Activated B cell treated with CpG ODN at 0.5 μM for 24 hours (primary cell): ENCODE results near the gene ERC1. TPM values are rescaled to one million over a fixed set of nuclear protein-coding genes. Genes with fewer than 3 reads are reported as not detected.

Experiments used
- ATAC-seq: fragments of 200-7000 bp; cut with Tn5 transposase; one replicate; pipeline ENCODE4 v1.10.0; 2021; ENCODE audit warnings: low read depth, mild to moderate bottlenecking, moderate library complexity
- CTCF ChIA-PET: fragments of 350-600 bp; sonication (Branson Sonifier 250); formaldehyde crosslinking; loops from one replicate; lab custom pipeline; 2021; ENCODE audit warnings: antibody characterized with exemption; lab: Charles Lee
- POLR2A ChIA-PET: fragments of 350-600 bp; sonication (Branson Sonifier 250); formaldehyde crosslinking; loops from one replicate; lab custom pipeline; 2021; ENCODE audit warnings: antibody characterized with exemption; lab: Charles Lee
- DNase-seq: peaks from one replicate; pipeline ENCODE4 v3.0.0; 2022
- H3K27ac Mint-ChIP-seq: one replicate; pipeline ENCODE4 v1.8.0; 2020; ENCODE audit warnings: mixed read lengths
- H3K27me3 Mint-ChIP-seq: one replicate; pipeline ENCODE4 v1.8.0; 2021; ENCODE audit warnings: mixed read lengths
- H3K36me3 Mint-ChIP-seq: one replicate; pipeline ENCODE4 v1.8.0; 2021; ENCODE audit warnings: low read depth, mixed read lengths
- H3K4me1 Mint-ChIP-seq: one replicate; pipeline ENCODE4 v1.8.0; 2021; ENCODE audit warnings: mixed read lengths
- H3K4me3 Mint-ChIP-seq: one replicate; pipeline ENCODE4 v1.8.0; 2020; ENCODE audit warnings: mild to moderate bottlenecking, mixed read lengths
- H3K9me3 Mint-ChIP-seq: one replicate; pipeline ENCODE4 v1.8.0; 2020; ENCODE audit warnings: mixed read lengths
- CTCF ChIP-seq: fragments of 200-600 bp; IDR thresholded peaks from one replicate; pipeline ENCODE4 v1.8.0; 2022; ENCODE audit warnings: antibody characterized with exemption, mild to moderate bottlenecking
- intact Hi-C: fragments of 100-400 bp; cut with micrococcal nuclease; formaldehyde crosslinking; loops from one replicate; pipeline ENCODE4 v1.15.1; 2024
- total RNA-seq: library from RNA; stranded (reverse); gene quantifications from 2 replicates; pipeline ENCODE4 v1.2.3, GENCODE V29; 2022

Gene ERC1
- total RNA-seq, 1 donor from 2014 or later, result 57.0 TPM

- Mint-ChIP-seq H3K27ac (no peak overlapping the region), H3K36me3 (peaks cover 21% of the 10 kb centered on the region), H3K4me3 (no peak overlapping the region), H3K4me1 (no peaks in the 10 kb centered on the region), H3K27me3 (no peaks in the 10 kb centered on the region), H3K9me3 (no peaks in the 10 kb centered on the region)
- ChIA-PET POLR2A (no interaction called here), CTCF (no interaction called here)
- ATAC-seq (no peak), DNase-seq (no peak)
- TF ChIP-seq CTCF, result no peak
- intact Hi-C loops, result no loop called here
Measured at GRCh38 chr12:1034751-1035457, 43.9 kb downstream of the ERC1 start.

GRCh38 chr12:1041478-1041877 is 50.5 kb downstream of the ERC1 start:
- H3K4me1 Mint-ChIP-seq, result no peaks in the 10 kb centered on the region
- intact Hi-C loops, result no loop called here
- POLR2A ChIA-PET, result no interaction called here
- no peak overlapping the region for H3K27ac Mint-ChIP-seq
- H3K27me3 Mint-ChIP-seq, result no peaks in the 10 kb centered on the region
- TF ChIP-seq CTCF, result no peak
- CTCF ChIA-PET, result no interaction called here
- H3K36me3 Mint-ChIP-seq, result no peaks in the 10 kb centered on the region
- DNase-seq (no peak), ATAC-seq (no peak)
- no peaks in the 10 kb centered on the region for H3K9me3 Mint-ChIP-seq
- no peak overlapping the region for H3K4me3 Mint-ChIP-seq

- no peak for ATAC-seq
- intact Hi-C loops, result no loop called here
- Mint-ChIP-seq H3K27me3 (no peaks in the 10 kb centered on the region), H3K27ac (no peak overlapping the region), H3K36me3 (no peaks in the 10 kb centered on the region), H3K9me3 (no peaks in the 10 kb centered on the region), H3K4me1 (peaks cover 4% of the 10 kb centered on the region), H3K4me3 (no peak overlapping the region)
- TF ChIP-seq CTCF, result no peak
- DNase-seq, result no peak
- ChIA-PET POLR2A (no interaction called here), CTCF (no interaction called here)
Measured at GRCh38 chr12:1044199-1044598, 53.2 kb downstream of the ERC1 start.

- TF ChIP-seq CTCF, result no peak
- Mint-ChIP-seq H3K9me3 (no peaks in the 10 kb centered on the region), H3K36me3 (no peaks in the 10 kb centered on the region), H3K27ac (no peak overlapping the region), H3K27me3 (no peaks in the 10 kb centered on the region), H3K4me1 (peaks cover 4% of the 10 kb centered on the region), H3K4me3 (no peak overlapping the region)
- POLR2A ChIA-PET, result no interaction called here
- intact Hi-C loops, result no loop called here
- DNase-seq (no peak), ATAC-seq (no peak)
- CTCF ChIA-PET, result no interaction called here
Measured at GRCh38 chr12:1044696-1045095, 53.7 kb downstream of the ERC1 start.

GRCh38 chr12:1046727-1047126 is 55.7 kb downstream of the ERC1 start:
- H3K9me3 Mint-ChIP-seq, result no peaks in the 10 kb centered on the region
- no peaks in the 10 kb centered on the region for H3K27me3 Mint-ChIP-seq
- POLR2A ChIA-PET, result no interaction called here
- DNase-seq (no peak), ATAC-seq (no peak)
- no peaks in the 10 kb centered on the region for H3K36me3 Mint-ChIP-seq
- no peak for TF ChIP-seq CTCF
- no peak overlapping the region for H3K27ac Mint-ChIP-seq
- H3K4me1 Mint-ChIP-seq, result peaks cover 4% of the 10 kb centered on the region
- CTCF ChIA-PET, result no interaction called here
- intact Hi-C loops, result no loop called here
- H3K4me3 Mint-ChIP-seq, result no peak overlapping the region
